Fibroblast of skin of abdomen (primary cell): ENCODE results near the gene NCS1.
A peak's percentile ranks its signal among the peaks of the same experiment; 100 is the strongest.

ENCODE experiments used
- DNase-seq: peaks from one replicate; pipeline ENCODE4 v3.0.0-alpha.2; 2013

Gene NCS1

GRCh38 chr9:130215341-130216119 lies 43.3 kb downstream of the NCS1 start:
- peak; percentile 34 for DNase-seq

- DNase-seq = no peak
Observed at GRCh38 chr9:130217838-130218237, 45.6 kb downstream of the NCS1 start.

- no peak for DNase-seq
Observed at GRCh38 chr9:130219661-130220096, 47.5 kb downstream of the NCS1 start.

GRCh38 chr9:130220352-130220751 lies 48.1 kb downstream of the NCS1 start:
- DNase-seq = peak; percentile 62

- no peak for DNase-seq
Observed at GRCh38 chr9:130222833-130223232, 50.6 kb downstream of the NCS1 start.

- no peak for DNase-seq
Observed at GRCh38 chr9:130225071-130225470, 52.9 kb downstream of the NCS1 start.

- no peak for DNase-seq
Observed at GRCh38 chr9:130225586-130225985, 53.4 kb downstream of the NCS1 start.

- DNase-seq = no peak
Observed at GRCh38 chr9:130226112-130226511, 53.9 kb downstream of the NCS1 start.

- DNase-seq = no peak
Observed at GRCh38 chr9:130227833-130228232, 55.6 kb downstream of the NCS1 start.

- DNase-seq = no peak
Observed at GRCh38 chr9:130229759-130230158, 57.6 kb downstream of the NCS1 start.

- DNase-seq = no peak
Observed at GRCh38 chr9:130230631-130231030, 58.4 kb downstream of the NCS1 start.

- DNase-seq = no peak
Observed at GRCh38 chr9:130232899-130233586, 60.8 kb downstream of the NCS1 start.

- no peak for DNase-seq
Observed at GRCh38 chr9:130233587-130233945, 61.4 kb downstream of the NCS1 start.

GRCh38 chr9:130234340-130235260 lies 62.4 kb downstream of the NCS1 start:
- DNase-seq = no peak

GRCh38 chr9:130235558-130236435 lies 63.6 kb downstream of the NCS1 start:
- peak; percentile 50 for DNase-seq

- DNase-seq = no peak
Observed at GRCh38 chr9:130236436-130236985, 64.3 kb downstream of the NCS1 start.

- DNase-seq = peak; percentile 36
Observed at GRCh38 chr9:130237076-130237475, 64.9 kb downstream of the NCS1 start.

- no peak for DNase-seq
Observed at GRCh38 chr9:130237763-130238524, 65.7 kb downstream of the NCS1 start.

- no peak for DNase-seq
Observed at GRCh38 chr9:130239363-130239695, 67.1 kb downstream of the NCS1 start.

- DNase-seq = no peak
Observed at GRCh38 chr9:130239741-130240241, 67.6 kb downstream of the NCS1 start.
